Stimulated activated CD4-positive, alpha-beta T cell treated with anti-CD3 and anti-CD28 coated beads, Interleukin-2, amount 100 ng/mL, for 48 hours (primary cell): ENCODE data around the gene GIMD1.

ENCODE experiments used
- DNase-seq, 2 donors: peaks; one replicate each; pipeline ENCODE4 v3.0.0-alpha.2; 2020

GIMD1 gene

DNA sequence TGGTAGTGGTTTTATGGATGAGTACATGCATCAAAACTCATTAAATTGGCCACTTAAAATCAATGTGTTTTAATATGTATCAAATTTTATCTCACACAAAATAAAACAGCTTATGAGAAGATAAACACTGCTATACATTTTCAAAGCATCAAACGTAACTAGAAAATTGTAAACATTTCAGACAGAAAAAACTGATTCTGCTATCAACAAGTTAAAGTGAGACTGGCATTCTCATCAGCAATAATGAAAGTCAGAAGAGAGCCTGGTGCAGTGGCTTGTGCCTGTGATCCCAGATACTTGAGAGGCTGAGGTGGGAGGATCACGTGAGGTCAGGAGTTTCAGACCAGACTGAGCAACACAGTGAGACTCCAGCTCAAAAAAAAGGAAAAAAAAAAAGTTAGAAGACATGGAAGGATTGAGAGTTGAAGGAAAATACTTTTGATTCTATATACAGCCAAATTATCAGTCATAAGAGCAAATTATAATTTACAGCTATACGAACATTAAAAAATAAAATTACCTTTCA is 55.5 kb downstream of the GIMD1 start:
- no peak for DNase-seq

- no peak for DNase-seq
These were observed 56.2 kb downstream of the GIMD1 start for GRCh38 chr4:106312377-106312776.
